HEK293T (cell line): ENCODE measurements around the gene EXD3.

Experiments used
- CTCF ChIA-PET: fragments of 350-600 bp; formaldehyde crosslinking; extraction: SDS; loops from one replicate; lab custom pipeline; 2021; ENCODE audit warnings: antibody characterized with exemption, inconsistent platforms; lab: Yijun Ruan, JAX
- POLR2A ChIA-PET: fragments of 350-600 bp; formaldehyde crosslinking; extraction: SDS; loops from one replicate; lab custom pipeline; 2020; ENCODE audit warnings: antibody characterized with exemption, inconsistent platforms; lab: Yijun Ruan, JAX
- DNase-seq: peaks from one replicate; pipeline ENCODE4 v3.0.0; 2012; ENCODE audit warnings: mixed read lengths; ENCODE audit errors: extremely low spot score
- ARNT ChIP-seq: fragments of 450-650 bp; IDR thresholded peaks from 2 replicates; pipeline ENCODE4 v1.6.1; 2017; ENCODE audit warnings: mild to moderate bottlenecking
- BHLHE40 ChIP-seq: fragments of 450-650 bp; IDR thresholded peaks from 2 replicates; pipeline ENCODE4 v1.6.1; 2016; ENCODE audit warnings: mild to moderate bottlenecking, moderate library complexity, borderline replicate concordance
- CTBP1 ChIP-seq: fragments of 450-650 bp; IDR thresholded peaks from 2 replicates; pipeline ENCODE4 v1.6.1; 2016; ENCODE audit warnings: borderline replicate concordance
- ELF4 ChIP-seq: fragments of 450-650 bp; IDR thresholded peaks from 2 replicates; pipeline ENCODE4 v1.6.1; 2017; ENCODE audit warnings: antibody characterized with exemption
- FOXA1 ChIP-seq: fragments of 450-650 bp; IDR thresholded peaks from 2 replicates; pipeline ENCODE4 v1.6.1; 2016; ENCODE audit warnings: mild to moderate bottlenecking
- FOXK2 ChIP-seq: fragments of 450-650 bp; IDR thresholded peaks from 2 replicates; pipeline ENCODE4 v1.6.1; 2016; ENCODE audit warnings: mild to moderate bottlenecking
- FOXM1 ChIP-seq: fragments of 450-650 bp; IDR thresholded peaks from 2 replicates; pipeline ENCODE4 v1.6.1; 2017; ENCODE audit warnings: mild to moderate bottlenecking, borderline replicate concordance
- HDGF ChIP-seq: fragments of 450-650 bp; IDR thresholded peaks from 2 replicates; pipeline ENCODE4 v1.6.1; 2017; ENCODE audit warnings: antibody characterized with exemption, borderline replicate concordance
- L3MBTL2 ChIP-seq: fragments of 450-650 bp; conservative IDR thresholded peaks from 2 replicates; pipeline ENCODE4 v1.6.1; 2016; ENCODE audit warnings: mild to moderate bottlenecking
- LEF1 ChIP-seq: fragments of 450-650 bp; IDR thresholded peaks from 2 replicates; pipeline ENCODE4 v1.6.1; 2017; ENCODE audit warnings: mild to moderate bottlenecking, borderline replicate concordance
- NFRKB ChIP-seq: fragments of 450-650 bp; IDR thresholded peaks from 2 replicates; pipeline ENCODE4 v1.6.1; 2016; ENCODE audit warnings: mild to moderate bottlenecking, moderate library complexity
- SP1 ChIP-seq: fragments of 450-650 bp; IDR thresholded peaks from 2 replicates; pipeline ENCODE4 v1.6.1; 2017
- SUZ12 ChIP-seq: fragments of 450-650 bp; IDR thresholded peaks from 2 replicates; pipeline ENCODE4 v1.6.1; 2016; ENCODE audit warnings: mild to moderate bottlenecking
- TARDBP ChIP-seq: fragments of 450-650 bp; IDR thresholded peaks from 2 replicates; pipeline ENCODE4 v1.6.1; 2016
- ZNF384 ChIP-seq: fragments of 450-650 bp; IDR thresholded peaks from 2 replicates; pipeline ENCODE4 v1.6.1; 2016
- TF ChIP-seq, protein P1 (sequence below): fragments of 450-650 bp; IDR thresholded peaks from 2 replicates; pipeline ENCODE4 v1.6.1; 2016

Gene EXD3

DNA sequence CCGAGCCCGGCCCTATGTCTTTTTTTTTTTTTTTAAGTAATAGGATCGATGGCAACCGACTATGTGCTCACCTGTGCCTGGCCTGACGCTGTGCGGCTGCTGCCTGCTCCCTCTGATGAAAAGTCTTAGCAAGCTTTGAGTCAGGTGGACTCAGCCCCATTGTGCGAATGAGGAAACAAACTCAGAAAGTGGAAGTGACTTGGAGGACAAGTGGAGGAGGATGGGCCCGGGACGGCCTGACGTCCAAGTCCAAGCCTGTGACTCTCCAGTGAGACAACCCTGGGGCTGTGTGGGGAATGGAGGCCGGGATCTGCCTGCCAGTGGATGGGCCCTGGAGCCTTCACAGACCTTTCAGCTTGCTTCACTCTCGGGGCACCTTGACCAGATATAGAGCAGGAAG, 57.9 kb downstream of the EXD3 start:
- DNase-seq = no peak
- ChIA-PET CTCF (no interaction called here), POLR2A (no interaction called here)

GRCh38 chr9:137359850-137360249, 63.1 kb downstream of the EXD3 start:
- DNase-seq = no peak
- no peak for TF ChIP-seq SUZ12
- ChIA-PET POLR2A (no interaction called here), CTCF (no interaction called here)

More for the DNA sequence above, 57.9 kb downstream of the EXD3 start:
- TF ChIP-seq L3MBTL2 (no peak), SP1 (no peak), ARNT (no peak), CTBP1 (no peak), LEF1 (no peak), BHLHE40 (no peak), FOXA1 (no peak), TARDBP (no peak)
- TF ChIP-seq, protein P1, sequence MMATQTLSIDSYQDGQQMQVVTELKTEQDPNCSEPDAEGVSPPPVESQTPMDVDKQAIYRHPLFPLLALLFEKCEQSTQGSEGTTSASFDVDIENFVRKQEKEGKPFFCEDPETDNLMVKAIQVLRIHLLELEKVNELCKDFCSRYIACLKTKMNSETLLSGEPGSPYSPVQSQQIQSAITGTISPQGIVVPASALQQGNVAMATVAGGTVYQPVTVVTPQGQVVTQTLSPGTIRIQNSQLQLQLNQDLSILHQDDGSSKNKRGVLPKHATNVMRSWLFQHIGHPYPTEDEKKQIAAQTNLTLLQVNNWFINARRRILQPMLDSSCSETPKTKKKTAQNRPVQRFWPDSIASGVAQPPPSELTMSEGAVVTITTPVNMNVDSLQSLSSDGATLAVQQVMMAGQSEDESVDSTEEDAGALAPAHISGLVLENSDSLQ = no peak

GRCh38 chr9:137358126-137358525, 64.8 kb downstream of the EXD3 start:
- TF ChIP-seq NFRKB (no peak), ARNT (no peak), ELF4 (no peak), CTBP1 (no peak), BHLHE40 (no peak), L3MBTL2 (no peak), SUZ12 (no peak), FOXA1 (no peak), TARDBP (no peak), SP1 (no peak)
- TF ChIP-seq, protein P1 = no peak
- no peak for DNase-seq
- POLR2A ChIA-PET = no interaction called here
- CTCF ChIA-PET = no interaction called here

- DNase-seq = no peak
- ChIA-PET CTCF (no interaction called here), POLR2A (no interaction called here)
- TF ChIP-seq, protein P1 = no peak
- no peak for TF ChIP-seq L3MBTL2
These were observed 65.8 kb downstream of the EXD3 start for GRCh38 chr9:137357166-137357565.

DNA sequence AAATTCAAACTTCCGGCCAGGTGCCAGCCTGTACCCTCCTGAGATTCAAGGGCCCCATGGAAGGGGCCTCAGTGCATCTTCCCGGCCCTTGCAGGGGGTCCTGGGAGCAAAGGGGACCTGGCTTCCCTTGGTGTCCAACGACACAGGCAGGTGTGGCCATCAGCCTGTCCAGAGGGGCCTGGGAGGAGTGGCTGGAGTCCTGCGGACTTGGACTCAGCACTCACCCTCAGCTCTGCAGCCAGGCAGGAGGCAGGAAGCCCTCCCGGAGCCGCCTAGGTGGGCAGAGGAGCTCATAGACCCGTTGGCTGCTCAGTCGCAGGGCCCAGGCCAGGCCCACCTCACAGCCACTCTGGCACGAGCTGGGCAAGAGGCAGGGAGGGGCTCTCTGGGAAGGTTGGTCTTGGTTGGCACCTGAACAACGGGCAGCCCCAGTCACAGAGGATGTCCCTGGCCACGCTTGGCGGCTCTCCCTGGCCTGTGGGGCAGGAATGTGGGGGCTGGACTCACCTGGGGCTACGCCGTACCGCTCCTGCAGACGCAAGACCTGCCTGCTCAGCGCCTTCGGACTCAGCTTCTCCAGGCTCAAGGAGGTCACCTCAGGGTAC, 67.1 kb downstream of the EXD3 start:
- no peak for DNase-seq
- POLR2A ChIA-PET = no interaction called here
- TF ChIP-seq HDGF (no peak), SP1 (no peak), CTBP1 (no peak), SUZ12 (no peak), ARNT (no peak), ZNF384 (no peak), BHLHE40 (no peak), TARDBP (no peak), NFRKB (no peak), FOXK2 (no peak), ELF4 (no peak), L3MBTL2 (no peak)
- TF ChIP-seq, protein P1 = no peak

DNA sequence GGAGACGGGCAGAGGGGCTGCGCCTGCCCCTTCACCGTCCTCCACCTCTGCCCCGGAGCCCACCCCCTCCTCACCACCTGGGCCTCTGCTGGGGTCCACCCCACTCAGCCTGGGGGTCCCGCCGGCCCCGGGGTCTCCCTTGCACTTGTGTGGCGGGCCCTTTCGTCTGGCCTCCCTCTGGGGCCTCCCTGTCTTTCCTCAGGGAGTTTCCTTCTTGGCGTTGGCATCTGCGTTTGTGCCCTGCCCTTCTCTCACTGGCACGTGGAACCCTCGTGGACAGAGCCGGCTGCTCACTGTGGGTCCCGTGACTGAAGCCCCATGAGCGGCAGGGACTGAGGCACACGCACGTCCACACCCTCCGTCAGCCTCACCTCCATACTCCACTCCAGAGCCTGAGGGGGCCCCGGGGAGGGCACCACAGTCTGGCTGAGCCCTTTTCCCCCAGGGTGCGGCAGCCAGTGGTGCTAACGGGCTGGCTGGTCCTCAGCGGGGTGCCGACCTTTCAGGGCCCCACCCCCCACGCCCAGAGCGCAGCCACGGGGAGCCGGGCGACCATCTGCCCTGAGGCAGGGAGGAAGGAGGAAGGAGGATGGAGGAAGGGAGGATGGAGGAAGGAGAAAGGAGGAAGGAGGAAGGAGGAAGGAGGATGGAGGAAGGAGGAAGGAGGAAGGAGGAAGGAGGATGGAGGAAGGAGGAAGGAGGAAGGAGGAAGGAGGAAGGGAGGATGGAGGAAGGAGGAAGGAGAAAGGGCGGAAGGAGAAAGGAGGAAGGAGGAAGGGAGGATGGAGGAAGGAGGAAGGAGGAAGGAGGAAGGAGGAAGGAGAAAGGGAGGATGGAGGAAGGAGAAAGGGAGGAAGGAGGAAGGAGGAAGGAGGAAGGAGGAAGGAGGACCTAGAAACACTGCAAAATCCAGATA, 67.9 kb downstream of the EXD3 start:
- CTCF ChIA-PET = no interaction called here
- DNase-seq = no peak

More for the DNA sequence above, 67.1 kb downstream of the EXD3 start:
- CTCF ChIA-PET = no interaction called here

More for the DNA sequence above, 67.9 kb downstream of the EXD3 start:
- TF ChIP-seq SUZ12 (no peak), FOXK2 (no peak), FOXA1 (no peak), HDGF (no peak), ARNT (no peak), ELF4 (no peak), CTBP1 (no peak), ZNF384 (no peak), L3MBTL2 (no peak), LEF1 (no peak), BHLHE40 (no peak), FOXM1 (no peak), NFRKB (no peak), TARDBP (no peak), SP1 (no peak)
- TF ChIP-seq, protein P1 = no peak
- POLR2A ChIA-PET = no interaction called here
